ENCODE results near the gene STK11. TPM values are rescaled to one million over a fixed set of nuclear protein-coding genes. Genes with fewer than 3 reads are reported as not detected.

STK11 gene, protein sequence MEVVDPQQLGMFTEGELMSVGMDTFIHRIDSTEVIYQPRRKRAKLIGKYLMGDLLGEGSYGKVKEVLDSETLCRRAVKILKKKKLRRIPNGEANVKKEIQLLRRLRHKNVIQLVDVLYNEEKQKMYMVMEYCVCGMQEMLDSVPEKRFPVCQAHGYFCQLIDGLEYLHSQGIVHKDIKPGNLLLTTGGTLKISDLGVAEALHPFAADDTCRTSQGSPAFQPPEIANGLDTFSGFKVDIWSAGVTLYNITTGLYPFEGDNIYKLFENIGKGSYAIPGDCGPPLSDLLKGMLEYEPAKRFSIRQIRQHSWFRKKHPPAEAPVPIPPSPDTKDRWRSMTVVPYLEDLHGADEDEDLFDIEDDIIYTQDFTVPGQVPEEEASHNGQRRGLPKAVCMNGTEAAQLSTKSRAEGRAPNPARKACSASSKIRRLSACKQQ
- total RNA-seq (10 to 100 TPM; 67.7 to 91.3 (median 71.6) TPM), polyA plus RNA-seq (10 to 100 TPM; 13.9 to 28.9 TPM), total RNA-seq (97.3 reads per million, percentile 84 among the genes with 10 or more reads in this experiment)

DNA sequence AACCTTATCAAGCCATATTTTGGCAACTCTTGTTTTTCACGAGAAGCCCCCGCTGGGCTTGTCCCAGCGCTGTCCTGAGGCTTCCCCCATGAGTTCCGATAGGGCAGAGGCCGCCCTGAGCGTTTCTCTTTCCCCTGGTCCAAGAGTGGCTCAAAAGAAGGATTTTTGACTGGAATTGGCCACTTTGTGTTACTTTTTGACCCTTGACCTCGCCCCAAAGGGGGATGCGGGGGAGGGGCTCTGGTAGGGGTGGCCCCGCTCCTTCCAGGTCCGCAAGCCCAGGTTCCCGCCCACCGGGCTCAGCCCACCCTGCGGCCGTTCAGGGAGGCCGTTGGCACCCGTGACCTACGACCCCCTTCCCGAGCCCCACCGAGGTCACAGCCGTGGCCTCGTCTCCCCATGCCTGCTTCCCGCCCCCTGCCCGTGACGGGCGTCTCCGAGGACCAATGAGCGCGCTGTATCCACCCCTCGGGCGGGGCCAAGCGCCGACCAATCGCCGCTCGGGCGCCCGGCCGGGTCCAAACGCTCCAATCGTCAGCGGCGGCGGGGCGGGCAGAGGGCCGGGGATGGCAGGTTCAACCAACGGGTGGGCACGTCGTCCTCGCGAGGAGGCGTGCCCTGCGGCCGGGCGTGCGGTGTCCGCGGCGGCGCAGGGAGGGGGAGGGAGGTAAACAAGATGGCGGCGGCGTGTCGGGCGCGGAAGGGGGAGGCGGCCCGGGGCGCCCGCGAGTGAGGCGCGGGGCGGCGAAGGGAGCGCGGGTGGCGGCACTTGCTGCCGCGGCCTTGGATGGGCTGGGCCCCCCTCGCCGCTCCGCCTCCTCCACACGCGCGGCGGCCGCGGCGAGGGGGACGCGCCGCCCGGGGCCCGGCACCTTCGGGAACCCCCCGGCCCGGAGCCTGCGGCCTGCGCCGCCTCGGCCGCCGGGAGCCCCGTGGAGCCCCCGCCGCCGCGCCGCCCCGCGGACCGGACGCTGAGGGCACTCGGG lies at the start of gene STK11:
TSS of gene STK11 (plus strand) at position 665 of the 986 bp plus-strand sequence. CDS start 1,136 bp downstream, outside the sequence.
- CTCF ChIA-PET: interaction anchor here (0.7 to 1.9 kb wide), 2 partner anchors 93 to 270 kb away, joined by 3 to 6 read pairs; no protein-coding TSS in a partner anchor
- Mint-ChIP-seq H3K4me1 (peaks cover 15 to 46% (median 29%) of the 10 kb centered on the region in 7 donors), H3K27me3 (no peaks in the 10 kb centered on the region), H3K27ac (peak within 1 kb of the TSS; percentile 85 to 94 (median 88)), H3K36me3 (peaks cover 0 to 9% (median 0%) of the 10 kb centered on the region in 5 donors), H3K9me3 (peaks cover 0 to 3% (median 0%) of the 10 kb centered on the region in 11 donors), H3K4me3 (peak within 1 kb of the TSS; percentile 92 to 98 (median 94))
- intact Hi-C loops (cut with micrococcal nuclease): loop anchor here (1.0 kb wide), 7 partner anchors 31 to 184 kb away; partner anchors contain the start of genes CIRBP (in 2 of the 2), ABCA7 (in 1 of the 2), ATP5F1D (in 1 of the 2) and GPX4 (in 1 of the 2)
- no peaks in the 10 kb centered on the region for H3K27me3 ChIP-seq (ENCODE audit: control insufficient read depth in 2 of 2, insufficient read depth in 2 of 2, low read length in 2 of 2)
- peak within 1 kb of the TSS; percentile 81 for H3K4me3 ChIP-seq (ENCODE audit: low read length)
- peaks cover 27 to 34% of the 10 kb centered on the region in 2 donors for H3K4me1 ChIP-seq (ENCODE audit: control insufficient read depth in 2 of 2, insufficient read depth in 2 of 2, low read length in 2 of 2)
- H3K36me3 ChIP-seq (ENCODE audit: control insufficient read depth in 2 of 3, insufficient read depth in 3 of 3, low read length in 3 of 3): peaks cover 0 to 8% (median 0%) of the 10 kb centered on the region in 3 experiments
- H3K27ac ChIP-seq (ENCODE audit: low read depth, low read length): peak within 1 kb of the TSS; percentile 74
- no peaks in the 10 kb centered on the region for H3K9me3 ChIP-seq (ENCODE audit: control insufficient read depth in 2 of 3, low read length in 3 of 3)
- DNase-seq (peak; percentile 98 to 100 (median 99)), ATAC-seq (peak; percentile 97)
- POLR2A ChIA-PET: interaction anchor here (0.6 to 1.7 kb wide), 6 partner anchors 13 to 574 kb away, joined by 3 to 4 read pairs (median 3); no protein-coding TSS in a partner anchor

DNA sequence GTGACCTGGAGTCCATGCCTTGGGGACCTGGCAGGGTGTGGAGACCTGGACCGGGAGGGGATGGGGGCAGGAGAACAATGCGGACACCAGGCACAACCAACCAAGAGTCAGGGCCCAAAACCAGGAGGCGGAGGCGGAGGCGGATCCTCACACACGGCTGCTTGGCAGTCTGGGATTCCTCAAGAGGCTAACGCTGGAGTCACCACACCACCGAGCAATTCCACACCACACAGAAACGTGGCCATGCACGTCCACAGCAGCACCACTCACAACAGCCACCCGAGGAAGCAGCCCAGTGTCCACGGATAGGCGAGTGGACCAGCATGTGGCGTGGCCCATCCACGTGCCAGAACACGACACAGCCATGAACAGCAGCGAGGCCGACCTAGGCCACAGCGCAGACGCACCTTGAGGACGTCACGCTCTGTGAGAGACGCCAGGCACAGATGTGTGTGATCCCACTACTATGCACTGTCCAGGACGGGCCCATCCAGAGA lies 49.2 kb upstream of the STK11 start:
- H3K9me3 Mint-ChIP-seq: no peaks in the 10 kb centered on the region
- H3K27ac Mint-ChIP-seq: peak overlapping the region in 1 of 9 donors; percentile 56

DNA sequence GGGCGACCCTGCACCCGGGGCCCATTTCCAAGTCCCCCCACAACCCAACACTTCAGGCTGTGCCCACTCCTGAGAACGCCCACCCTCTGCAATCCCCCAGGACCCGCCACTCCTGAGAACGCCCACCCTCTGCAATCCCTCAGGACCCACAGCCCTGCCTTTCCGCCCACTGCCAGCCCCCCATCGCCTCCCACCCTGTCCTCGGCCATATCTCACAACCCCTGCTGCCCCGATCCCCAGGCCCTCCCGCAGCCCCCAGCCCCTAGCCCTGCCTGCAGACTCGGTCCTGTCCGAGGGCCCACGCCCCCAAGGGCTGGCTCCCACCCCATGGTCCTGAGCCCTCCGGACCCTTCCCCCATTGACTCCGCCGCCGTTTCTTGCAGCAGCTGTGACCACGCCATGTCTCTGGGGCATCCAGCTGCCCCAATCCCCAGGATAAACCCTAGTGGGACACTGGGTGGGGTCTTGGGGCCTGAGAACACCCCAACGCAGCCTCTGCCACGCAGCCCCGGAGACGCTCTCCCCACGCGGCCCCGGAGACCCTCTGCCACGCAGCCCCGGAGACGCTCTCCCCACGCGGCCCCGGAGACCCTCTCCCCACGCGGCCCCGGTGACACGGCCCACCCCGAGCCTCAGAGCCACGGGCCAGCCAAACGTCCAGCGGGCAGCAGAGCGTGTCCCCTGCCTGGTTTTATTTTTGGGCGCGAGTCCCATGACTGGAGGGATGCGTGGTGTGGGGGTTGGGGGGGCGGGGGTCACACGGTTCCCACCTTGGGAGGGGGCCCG lies 48.6 kb upstream of the STK11 start:
- no peak for DNase-seq
- Histone ChIP-seq H3K4me3 (ENCODE audit: low read length) (no peak overlapping the region), H3K36me3 (ENCODE audit: control insufficient read depth in 2 of 3, insufficient read depth in 3 of 3, low read length in 3 of 3) (peaks cover 0 to 34% (median 3%) of the 10 kb centered on the region in 3 experiments), H3K27me3 (ENCODE audit: control insufficient read depth in 2 of 2, insufficient read depth in 2 of 2, low read length in 2 of 2) (no peaks in the 10 kb centered on the region), H3K4me1 (ENCODE audit: control insufficient read depth in 2 of 2, insufficient read depth in 2 of 2, low read length in 2 of 2) (no peaks in the 10 kb centered on the region), H3K9me3 (ENCODE audit: control insufficient read depth in 2 of 3, low read length in 3 of 3) (no peaks in the 10 kb centered on the region), H3K27ac (ENCODE audit: low read depth, low read length) (no peak overlapping the region)
- H3K9me3 Mint-ChIP-seq: no peaks in the 10 kb centered on the region
- no peaks in the 10 kb centered on the region for H3K27me3 Mint-ChIP-seq
- H3K4me3 Mint-ChIP-seq: no peak overlapping the region
- ATAC-seq: no peak
- peaks cover 0 to 4% (median 0%) of the 10 kb centered on the region in 7 donors for H3K4me1 Mint-ChIP-seq
- ChIA-PET POLR2A (no interaction called here), CTCF (no interaction called here)
- peaks cover 0 to 4% (median 0%) of the 10 kb centered on the region in 5 donors for H3K36me3 Mint-ChIP-seq
- H3K27ac Mint-ChIP-seq: no peak overlapping the region
- intact Hi-C loops (cut with micrococcal nuclease): no loop called here

More for the DNA sequence above, 49.2 kb upstream of the STK11 start:
- ATAC-seq (no peak), DNase-seq (no peak)
- Histone ChIP-seq H3K4me3 (ENCODE audit: low read length) (no peak overlapping the region), H3K4me1 (ENCODE audit: control insufficient read depth in 2 of 2, insufficient read depth in 2 of 2, low read length in 2 of 2) (no peaks in the 10 kb centered on the region), H3K27me3 (ENCODE audit: control insufficient read depth in 2 of 2, insufficient read depth in 2 of 2, low read length in 2 of 2) (no peaks in the 10 kb centered on the region), H3K9me3 (ENCODE audit: control insufficient read depth in 2 of 3, low read length in 3 of 3) (no peaks in the 10 kb centered on the region), H3K36me3 (ENCODE audit: control insufficient read depth in 2 of 3, insufficient read depth in 3 of 3, low read length in 3 of 3) (peaks cover 0 to 41% (median 5%) of the 10 kb centered on the region in 3 experiments), H3K27ac (ENCODE audit: low read depth, low read length) (no peak overlapping the region)
- peaks cover 0 to 3% (median 0%) of the 10 kb centered on the region in 7 donors for H3K4me1 Mint-ChIP-seq
- intact Hi-C loops (cut with micrococcal nuclease): no loop called here
- ChIA-PET CTCF (no interaction called here), POLR2A (interaction anchor here (1.2 kb wide), 1 partner anchor 15 kb away, joined by 3 read pairs; no protein-coding TSS in a partner anchor)
- no peaks in the 10 kb centered on the region for H3K27me3 Mint-ChIP-seq
- peaks cover 0 to 7% (median 0%) of the 10 kb centered on the region in 5 donors for H3K36me3 Mint-ChIP-seq
- H3K4me3 Mint-ChIP-seq: no peak overlapping the region

DNA sequence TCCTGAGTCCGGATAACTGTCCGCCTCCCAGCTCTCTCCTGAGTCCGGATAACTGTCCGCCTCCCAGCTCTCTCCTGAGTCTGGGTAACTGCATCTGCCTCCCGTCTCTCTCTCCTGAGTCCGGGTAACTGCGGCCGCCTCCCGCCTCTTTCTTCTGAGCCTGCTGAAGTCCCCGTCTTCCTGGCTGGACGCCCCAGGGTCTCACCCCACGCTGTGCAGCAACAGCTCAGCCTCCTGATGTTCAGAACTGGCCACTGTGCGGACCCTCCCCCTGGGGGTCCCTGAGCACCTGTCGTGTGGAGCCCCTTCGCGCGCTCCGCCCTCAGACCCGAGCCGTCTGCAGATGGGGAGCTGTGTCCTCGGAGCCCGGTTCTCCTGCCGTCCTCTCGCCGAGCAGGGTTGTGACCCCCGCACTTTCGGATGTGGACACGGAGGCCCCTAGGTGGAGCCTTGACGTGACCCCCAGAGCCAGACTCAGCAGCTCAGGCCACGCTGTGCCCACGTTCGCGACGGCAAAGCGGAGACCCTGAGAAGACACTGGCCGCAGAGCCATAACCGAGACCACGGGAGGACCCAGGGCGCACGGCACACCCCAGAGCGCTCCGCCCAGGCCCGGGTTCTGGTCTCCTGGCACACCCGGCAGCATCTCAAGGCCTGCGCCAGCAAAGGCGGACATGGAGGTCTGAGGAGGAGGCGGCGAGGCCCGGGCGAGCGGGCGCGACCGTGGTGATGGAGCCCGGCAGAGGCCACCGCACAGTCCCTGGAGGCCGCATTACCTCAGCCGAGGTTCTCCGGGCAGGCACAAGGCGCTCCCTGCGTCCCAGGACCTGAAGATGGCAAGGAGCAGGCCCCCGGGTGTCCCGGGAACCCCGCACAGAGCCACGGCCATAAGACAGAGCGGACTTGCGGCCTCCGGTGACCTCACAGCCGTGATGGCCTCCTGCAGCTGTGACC lies 47.4 kb upstream of the STK11 start:
- DNase-seq (no peak), ATAC-seq (no peak)
- H3K36me3 ChIP-seq (ENCODE audit: control insufficient read depth in 2 of 3, insufficient read depth in 3 of 3, low read length in 3 of 3): peaks cover 0 to 31% (median 0%) of the 10 kb centered on the region in 3 experiments
- intact Hi-C loops (cut with micrococcal nuclease): no loop called here
- H3K4me3 ChIP-seq (ENCODE audit: low read length): no peak overlapping the region
- Mint-ChIP-seq H3K4me3 (no peak overlapping the region), H3K9me3 (no peaks in the 10 kb centered on the region), H3K27me3 (no peaks in the 10 kb centered on the region), H3K27ac (no peak overlapping the region), H3K36me3 (peaks cover 0 to 1% (median 0%) of the 10 kb centered on the region in 5 donors), H3K4me1 (peaks cover 4 to 9% (median 7%) of the 10 kb centered on the region in 7 donors)
- no peaks in the 10 kb centered on the region for H3K4me1 ChIP-seq (ENCODE audit: control insufficient read depth in 2 of 2, insufficient read depth in 2 of 2, low read length in 2 of 2)
- no peak overlapping the region for H3K27ac ChIP-seq (ENCODE audit: low read depth, low read length)
- H3K9me3 ChIP-seq (ENCODE audit: control insufficient read depth in 2 of 3, low read length in 3 of 3): no peaks in the 10 kb centered on the region
- POLR2A ChIA-PET: interaction anchor here (0.9 kb wide), 1 partner anchor 28 kb away, joined by 3 read pairs; no protein-coding TSS in a partner anchor
- H3K27me3 ChIP-seq (ENCODE audit: control insufficient read depth in 2 of 2, insufficient read depth in 2 of 2, low read length in 2 of 2): no peaks in the 10 kb centered on the region
- CTCF ChIA-PET: no interaction called here

DNA sequence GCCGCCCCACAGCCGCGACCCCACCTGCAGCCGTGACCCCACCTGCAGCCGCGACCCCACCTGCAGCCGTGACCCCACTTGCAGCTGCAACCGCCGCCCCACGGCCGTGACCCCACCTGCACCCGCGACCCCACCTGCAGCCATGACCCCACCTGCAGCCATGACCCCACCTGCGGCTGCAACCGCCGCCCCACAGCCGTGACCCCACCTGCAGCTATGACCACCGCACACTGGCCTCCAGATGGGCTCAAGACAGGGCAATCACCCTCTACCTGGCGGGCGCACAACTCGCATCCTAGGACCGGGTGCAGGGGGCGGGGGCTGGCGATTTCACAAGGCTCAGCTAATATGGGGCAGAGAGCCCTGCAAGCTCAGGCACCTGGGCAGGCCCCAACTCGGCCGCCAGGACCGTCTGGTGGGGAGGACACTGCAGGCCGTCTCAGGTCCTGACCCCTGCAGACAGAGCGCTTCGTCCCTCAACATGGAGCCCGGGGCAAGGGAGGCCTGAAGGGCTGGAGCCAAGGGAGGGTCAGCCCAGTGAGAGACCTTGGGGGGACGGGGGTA lies 46.6 kb upstream of the STK11 start:
- intact Hi-C loops (cut with micrococcal nuclease): no loop called here
- Mint-ChIP-seq H3K9me3 (no peaks in the 10 kb centered on the region), H3K36me3 (peaks cover 0 to 1% (median 0%) of the 10 kb centered on the region in 5 donors), H3K27me3 (no peaks in the 10 kb centered on the region), H3K4me1 (peaks cover 4 to 9% (median 8%) of the 10 kb centered on the region in 7 donors), H3K27ac (no peak overlapping the region), H3K4me3 (no peak overlapping the region)
- ChIA-PET CTCF (no interaction called here), POLR2A (interaction anchor here (0.9 kb wide), 1 partner anchor 29 kb away, joined by 3 read pairs; no protein-coding TSS in a partner anchor)
- Histone ChIP-seq H3K4me1 (ENCODE audit: control insufficient read depth in 2 of 2, insufficient read depth in 2 of 2, low read length in 2 of 2) (no peaks in the 10 kb centered on the region), H3K9me3 (ENCODE audit: control insufficient read depth in 2 of 3, low read length in 3 of 3) (no peaks in the 10 kb centered on the region), H3K27ac (ENCODE audit: low read depth, low read length) (no peak overlapping the region), H3K4me3 (ENCODE audit: low read length) (no peak overlapping the region), H3K36me3 (ENCODE audit: control insufficient read depth in 2 of 3, insufficient read depth in 3 of 3, low read length in 3 of 3) (peaks cover 0 to 24% (median 0%) of the 10 kb centered on the region in 3 experiments), H3K27me3 (ENCODE audit: control insufficient read depth in 2 of 2, insufficient read depth in 2 of 2, low read length in 2 of 2) (no peaks in the 10 kb centered on the region)
- ATAC-seq (no peak), DNase-seq (no peak)

All from naive thymus-derived CD4-positive, alpha-beta T cell (primary cell).